ENCODE measurements around the gene PFDN2. TPM values are rescaled to one million over a fixed set of nuclear protein-coding genes. Genes with fewer than 3 reads are reported as not detected.

The PFDN2 gene, protein sequence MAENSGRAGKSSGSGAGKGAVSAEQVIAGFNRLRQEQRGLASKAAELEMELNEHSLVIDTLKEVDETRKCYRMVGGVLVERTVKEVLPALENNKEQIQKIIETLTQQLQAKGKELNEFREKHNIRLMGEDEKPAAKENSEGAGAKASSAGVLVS
- total RNA-seq (10 to 100 TPM; 14.9 to 49.4 (median 38.5) TPM), polyA plus RNA-seq (100 to 1,000 TPM; 122 to 140 (median 133) TPM)
- long read RNA-seq, donor 1, transcript PFDN2-201 (4 exons, 677 nt): major isoform, 28 of 43 reads
- long read RNA-seq, donor 1, partial matches to known transcripts: 15 of 43 reads
- long read RNA-seq, donor 1, other reads (novel, unspliced or antisense): 0 of 43 reads
- long read RNA-seq, donor 2, transcript PFDN2-201 (4 exons, 677 nt): major isoform, 26 of 26 reads
- long read RNA-seq, donor 2, partial matches to known transcripts: 0 of 26 reads
- long read RNA-seq, donor 2, other reads (novel, unspliced or antisense): 0 of 26 reads

DNA sequence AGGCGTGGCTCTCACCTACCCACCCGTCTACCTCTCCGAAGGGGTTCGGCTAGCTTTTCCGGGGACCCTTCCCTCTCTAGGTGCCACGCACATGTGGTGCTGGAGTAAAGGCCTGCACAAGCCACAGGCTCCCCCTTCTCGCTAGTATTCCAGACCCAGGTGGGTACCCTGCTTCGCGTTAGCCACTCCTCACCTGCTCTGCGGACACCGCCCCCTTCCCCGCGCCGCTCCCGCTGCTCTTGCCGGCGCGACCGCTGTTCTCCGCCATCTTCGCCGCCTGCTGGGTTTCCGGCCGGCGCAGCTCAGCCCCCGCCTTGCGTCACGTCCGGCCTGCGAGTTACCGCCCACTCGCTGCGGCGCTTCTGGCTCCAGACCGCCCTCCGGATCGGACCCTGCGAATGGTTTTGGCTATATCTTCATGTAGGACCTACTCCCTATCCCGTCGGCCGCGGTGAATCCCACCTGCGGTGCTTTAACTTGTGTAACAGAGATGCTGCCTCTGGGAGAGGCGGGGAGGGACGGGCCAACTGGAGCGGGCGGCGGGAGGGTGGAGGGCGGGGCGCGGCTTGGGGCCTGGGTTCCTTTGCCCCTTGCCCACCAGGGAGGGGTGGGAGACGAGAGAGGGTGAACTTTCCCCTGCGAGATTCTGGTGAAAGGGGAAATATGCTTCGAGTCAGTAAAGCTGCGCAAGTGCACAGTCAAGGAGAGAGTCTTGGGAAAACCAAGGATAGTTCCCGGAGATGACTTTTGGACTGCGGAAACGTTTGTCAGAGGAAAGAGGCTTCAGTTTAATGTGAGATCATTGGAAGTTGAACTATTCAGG is at the start of gene PFDN2, which contains the start of gene NIT1:
PFDN2 (minus strand) TSS at position 279 of the 823 bp plus-strand sequence; CDS start at position 268, 11 bp downstream.
NIT1 (plus strand) TSS at position 347 of the 823 bp plus-strand sequence; CDS start at position 419, 72 bp downstream.
- WGBS, 5 donors: 0 to 1% (median 0%) methylated on average over 45 to 58 of the region's 58 CpGs
- TF ChIP-seq POLR2AphosphoS5 (IDR thresholded peaks at IDR 0.05) (peak; percentile 98 to 100 (median 99)), POLR2A (IDR thresholded peaks at IDR 0.05) (peak; percentile 64 to 77 (median 65))
- TF ChIP-seq, protein P1, sequence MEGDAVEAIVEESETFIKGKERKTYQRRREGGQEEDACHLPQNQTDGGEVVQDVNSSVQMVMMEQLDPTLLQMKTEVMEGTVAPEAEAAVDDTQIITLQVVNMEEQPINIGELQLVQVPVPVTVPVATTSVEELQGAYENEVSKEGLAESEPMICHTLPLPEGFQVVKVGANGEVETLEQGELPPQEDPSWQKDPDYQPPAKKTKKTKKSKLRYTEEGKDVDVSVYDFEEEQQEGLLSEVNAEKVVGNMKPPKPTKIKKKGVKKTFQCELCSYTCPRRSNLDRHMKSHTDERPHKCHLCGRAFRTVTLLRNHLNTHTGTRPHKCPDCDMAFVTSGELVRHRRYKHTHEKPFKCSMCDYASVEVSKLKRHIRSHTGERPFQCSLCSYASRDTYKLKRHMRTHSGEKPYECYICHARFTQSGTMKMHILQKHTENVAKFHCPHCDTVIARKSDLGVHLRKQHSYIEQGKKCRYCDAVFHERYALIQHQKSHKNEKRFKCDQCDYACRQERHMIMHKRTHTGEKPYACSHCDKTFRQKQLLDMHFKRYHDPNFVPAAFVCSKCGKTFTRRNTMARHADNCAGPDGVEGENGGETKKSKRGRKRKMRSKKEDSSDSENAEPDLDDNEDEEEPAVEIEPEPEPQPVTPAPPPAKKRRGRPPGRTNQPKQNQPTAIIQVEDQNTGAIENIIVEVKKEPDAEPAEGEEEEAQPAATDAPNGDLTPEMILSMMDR (IDR thresholded peaks at IDR 0.05 in 8 of 11, conservative IDR thresholded peaks at IDR 0.05 in 3 of 11): peak in 3 of 11 experiments; percentile 8 to 41 (median 16)
- Histone ChIP-seq H3K4me3 (peak within 1 kb of the TSS; percentile 86 to 100 (median 98)), H3K36me3 (peaks cover 0 to 51% (median 28%) of the 10 kb centered on the region in 6 donors), H3K27me3 (replicated peaks in 1 of 7) (no peaks in the 10 kb centered on the region), H3K9me3 (no peaks in the 10 kb centered on the region), H3K27ac (peak within 1 kb of the TSS; percentile 86 to 98 (median 94)), H3K4me1 (peaks cover 47 to 94% (median 88%) of the 10 kb centered on the region in 6 donors)
- DNase-seq: peak; percentile 97
- intact Hi-C loops (cut with DNase I; ENCODE audit: low total_unique reads): no loop called here

DNA sequence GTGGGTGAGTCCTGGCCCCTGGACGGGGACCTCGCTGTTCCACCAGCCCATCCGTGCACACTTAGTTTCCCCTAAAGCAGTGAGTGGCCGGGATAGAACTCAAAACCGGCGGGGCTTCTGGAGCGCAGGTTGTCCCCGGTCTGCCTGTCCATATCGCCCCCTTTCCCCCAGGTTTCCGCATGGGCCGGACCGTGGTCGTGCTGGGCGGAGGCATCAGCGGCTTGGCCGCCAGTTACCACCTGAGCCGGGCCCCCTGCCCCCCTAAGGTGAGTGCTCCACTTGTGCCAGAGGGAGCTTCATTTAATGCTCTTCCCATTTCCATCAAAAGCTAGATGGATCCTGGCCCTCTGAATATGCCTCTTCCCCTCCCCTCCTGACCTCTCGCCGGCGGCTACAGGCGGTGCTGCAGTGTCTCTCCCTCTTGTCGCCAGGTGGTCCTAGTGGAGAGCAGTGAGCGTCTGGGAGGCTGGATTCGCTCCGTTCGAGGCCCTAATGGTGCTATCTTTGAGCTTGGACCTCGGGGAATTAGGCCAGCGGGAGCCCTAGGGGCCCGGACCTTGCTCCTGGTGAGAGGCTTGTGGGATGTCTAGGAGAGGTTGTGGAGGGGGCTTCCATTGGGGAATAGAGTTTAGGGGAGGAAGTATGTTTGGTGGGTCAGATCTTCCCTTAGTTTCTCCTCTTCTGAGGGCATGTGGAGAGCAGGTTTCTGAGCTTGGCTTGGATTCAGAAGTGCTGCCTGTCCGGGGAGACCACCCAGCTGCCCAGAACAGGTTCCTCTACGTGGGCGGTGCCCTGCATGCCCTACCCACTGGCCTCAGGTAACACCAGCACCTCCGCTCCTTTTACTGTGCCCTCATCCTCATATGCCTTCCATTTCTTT is 49.1 kb upstream of the PFDN2 start:
- H3K4me1 ChIP-seq: peaks cover 7 to 52% (median 34%) of the 10 kb centered on the region in 6 donors
- H3K9me3 ChIP-seq: no peaks in the 10 kb centered on the region
- WGBS, 5 donors: 9 to 12% (median 10%) methylated on average over 28 to 33 of the region's 33 CpGs
- H3K27me3 ChIP-seq (replicated peaks in 1 of 7): no peaks in the 10 kb centered on the region
- peak overlapping the region; percentile 44 to 95 (median 77) for H3K4me3 ChIP-seq
- H3K27ac ChIP-seq: peak overlapping the region; percentile 87 to 92 (median 88)
- peak; percentile 86 for DNase-seq
- TF ChIP-seq, protein P1 (IDR thresholded peaks at IDR 0.05 in 8 of 11, conservative IDR thresholded peaks at IDR 0.05 in 3 of 11): no peak
- TF ChIP-seq POLR2A (IDR thresholded peaks at IDR 0.05) (no peak), POLR2AphosphoS5 (IDR thresholded peaks at IDR 0.05) (no peak)
- H3K36me3 ChIP-seq: peaks cover 5 to 68% (median 49%) of the 10 kb centered on the region in 6 donors
- intact Hi-C loops (cut with DNase I; ENCODE audit: low total_unique reads): no loop called here

DNA sequence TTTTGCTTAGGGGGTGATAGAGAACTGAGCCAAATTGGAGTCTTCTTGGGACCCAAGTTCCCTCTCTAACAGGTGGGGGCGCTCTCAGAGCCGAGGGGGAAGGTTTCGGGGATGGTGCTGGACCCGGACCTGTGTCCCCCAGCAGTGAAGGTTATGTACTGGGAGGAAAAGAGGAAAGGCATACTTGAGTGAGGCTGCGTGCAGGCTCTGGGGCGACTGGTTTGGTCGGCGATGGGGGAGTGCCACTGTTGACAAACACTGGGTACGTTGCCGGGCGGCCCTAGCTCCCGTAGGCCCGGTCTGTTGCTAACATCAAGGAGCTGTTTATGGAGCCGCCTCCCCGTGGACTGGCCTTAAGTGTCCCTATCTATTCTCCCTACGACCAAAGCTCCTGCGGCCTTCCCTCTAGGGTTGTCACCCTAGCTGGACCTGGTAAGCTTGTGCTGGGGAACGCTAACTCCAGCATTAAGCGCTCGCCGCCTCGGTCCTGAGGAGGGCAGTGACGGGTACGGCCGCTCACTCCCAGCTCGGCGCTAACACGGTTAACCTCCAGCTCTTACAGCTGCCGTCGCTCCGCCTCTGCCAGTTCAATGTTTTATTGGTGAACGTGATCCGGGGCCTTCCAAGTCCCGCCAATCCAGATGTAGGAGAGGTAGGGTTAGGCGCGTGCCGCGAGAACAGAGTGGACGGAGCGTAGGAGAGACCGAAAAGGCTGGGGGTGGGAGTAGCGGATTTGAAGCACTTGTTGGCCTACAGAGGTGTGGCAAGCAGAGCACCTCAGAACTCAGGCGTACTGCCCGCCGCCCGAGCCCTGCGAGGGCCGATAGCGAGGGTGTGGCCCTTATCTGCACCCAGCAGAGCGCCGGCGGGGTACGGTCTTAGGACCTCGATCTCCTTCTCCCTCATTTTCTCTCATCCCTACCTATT is 48.2 kb upstream of the PFDN2 start, which contains the start of gene PPOX:
PPOX (plus strand) TSS at position 685 of the 927 bp plus-strand sequence. CDS start 422 bp downstream, outside the sequence.
- TF ChIP-seq POLR2A (IDR thresholded peaks at IDR 0.05): peak in 1 of 3 donors; percentile 26
- TF ChIP-seq, protein P1 (IDR thresholded peaks at IDR 0.05 in 8 of 11, conservative IDR thresholded peaks at IDR 0.05 in 3 of 11): peak in 10 of 11 experiments; percentile 14 to 59 (median 46)
- peak; percentile 87 to 94 (median 89) for TF ChIP-seq POLR2AphosphoS5 (IDR thresholded peaks at IDR 0.05)
- H3K36me3 ChIP-seq: peaks cover 0 to 68% (median 42%) of the 10 kb centered on the region in 6 donors
- intact Hi-C loops (cut with DNase I; ENCODE audit: low total_unique reads): no loop called here

More for the DNA sequence above, 48.2 kb upstream of the PFDN2 start, which contains the start of gene PPOX:
- peak within 1 kb of the TSS; percentile 87 to 92 (median 88) for H3K27ac ChIP-seq
- peaks cover 15 to 59% (median 43%) of the 10 kb centered on the region in 6 donors for H3K4me1 ChIP-seq
- H3K9me3 ChIP-seq: no peaks in the 10 kb centered on the region
- WGBS, 5 donors: 0 to 1% (median 0%) methylated on average over 33 to 54 of the region's 54 CpGs
- DNase-seq: peak; percentile 98
- peak within 1 kb of the TSS; percentile 44 to 95 (median 77) for H3K4me3 ChIP-seq
- no peaks in the 10 kb centered on the region for H3K27me3 ChIP-seq (replicated peaks in 1 of 7)
